K562 (cell line): ENCODE measurements around the gene RPS4Y1. TPM values are rescaled to one million over a fixed set of nuclear protein-coding genes. Genes with fewer than 3 reads are reported as not detected.

Experiments used
- CHD7 ChIP-seq: fragments of 200-600 bp; sonication (generic); IDR thresholded peaks from one replicate; pipeline ENCODE4 v1.6.1; 2012; ENCODE audit warnings: mild to moderate bottlenecking, low read depth, low read length, inconsistent platforms
- DLX4 ChIP-seq: fragments of 250-450 bp; sonication (Bioruptor Pico); IDR thresholded peaks from 2 replicates; pipeline ENCODE4 v1.6.1; 2021; ENCODE audit warnings: mild to moderate bottlenecking
- polyA plus RNA-seq, 8 experiments: library from polyadenylated mRNA; depleted of rRNA in 4 of 8; stranded (reverse) in 5 of 8; unstranded in 3 of 8; fragments of >200 nt; fragmentation: Nextera tagmentation in 2 of 8; fragmentation: Illumina TruSeq in 1 of 8; extraction: Ambion mirVana in 2 of 8; extraction: Trizol in 1 of 8; gene quantifications; 2 replicates each; pipeline versions ENCODE4 v1.2.1 to v1.2.3, GENCODE V29; 2011 to 2014; ENCODE audit warnings: inconsistent platforms in 1 of 8, missing spikeins in 1 of 8
- total RNA-seq, 7 experiments: library from RNA; depleted of rRNA in 6 of 7; stranded (reverse); fragments of >200 nt in 6 of 7; fragmentation: Illumina TruSeq in 2 of 7; extraction: Trizol in 2 of 7; gene quantifications; 2 replicates each; pipeline versions ENCODE4 v1.2.1 to v1.2.3, GENCODE V29; 2011 to 2021; ENCODE audit warnings: low replicate concordance in 1 of 7

Gene RPS4Y1
- total and polyA plus RNA-seq, 9 of the 15 experiments (the other 6 are each of a cell fraction or from before 2014, with no cell fraction given): 0.40 TPM; not detected in 8

GRCh38 chrY:2860511-2860910 is 19.1 kb downstream of the RPS4Y1 start (continued):
- TF ChIP-seq CHD7 (no peak), DLX4 (CRISPR knock-in tag) (no peak)
